ENCODE data around the gene OSBPL8. TPM values are rescaled to one million over a fixed set of nuclear protein-coding genes. Genes with fewer than 3 reads are reported as not detected.

The OSBPL8 gene
- total and polyA plus RNA-seq, 9 of the 15 experiments (the other 6 are each of a cell fraction or from before 2014, with no cell fraction given), result 17.4 to 82.7 (median 42.8) TPM

GRCh38 chr12:76450690-76451089 is 108.9 kb downstream of the OSBPL8 start (continued):
- TF ChIP-seq PKNOX1 (IDR thresholded peaks at IDR 0.05), result 0 out of 2 replicates have a peak, but pooled peaks have one; percentile 14
- no peak for TF ChIP-seq HDAC6 (IDR thresholded peaks at IDR 0.05; ENCODE audit: low read depth, low read length)
- no peak for TF ChIP-seq PYGO2 (tag; IDR thresholded peaks at IDR 0.05)
- TF ChIP-seq ZFP36 (IDR thresholded peaks at IDR 0.05; ENCODE audit: low read depth, low read length, partially characterized antibody), result no peak
- no peak for TF ChIP-seq RBM25 (IDR thresholded peaks at IDR 0.05; ENCODE audit: low read depth, low read length, severe bottlenecking)
- 0 out of 2 replicates have a peak, but pooled peaks have one; percentile 37 for TF ChIP-seq MAFG (tag; conservative IDR thresholded peaks at IDR 0.05)

GRCh38 chr12:76449993-76450392 is 109.6 kb downstream of the OSBPL8 start:
- H3K36me3 ChIP-seq (ENCODE audit: control insufficient read depth, insufficient read depth, low read length), result peaks cover 11% of the 10 kb centered on the region; the same call in 1 of the 3 replicates
- H3K4me2 ChIP-seq (ENCODE audit: insufficient read depth, low read length), result no peak overlapping the region
- no peak for DNase-seq (ENCODE audit: extremely low read depth in 1 of 4, low spot score in 3 of 4)
- ATAC-seq, result no peak
- H3K27me3 ChIP-seq (ENCODE audit: control insufficient read depth in 2 of 2, insufficient read depth in 2 of 2, low read length in 2 of 2), result no peaks in the 10 kb centered on the region
- H3K9ac ChIP-seq (ENCODE audit: insufficient read depth in 1 of 2, low read depth in 2 of 2, low read length in 2 of 2), result no peak overlapping the region
- H2AFZ ChIP-seq (ENCODE audit: low read depth, low read length), result no peak overlapping the region
- H3K27ac ChIP-seq (ENCODE audit: extremely low read depth, low read depth, low read length), result no peak overlapping the region
- WGBS (ENCODE audit: insufficient coverage, low coverage, missing lambda C conversion rate), result 97% methylated on average over 3 of the region's 3 CpGs
- H3K79me2 ChIP-seq (ENCODE audit: control insufficient read depth, insufficient read depth, low read length), result peaks cover 5% of the 10 kb centered on the region; the same call in 2 of the 3 replicates
- POLR2A ChIA-PET, result no interaction called here
- no peaks in the 10 kb centered on the region for H3K9me1 ChIP-seq (ENCODE audit: control insufficient read depth, insufficient read depth, low read length)
- FAIRE-seq, result no peak
- in situ Hi-C loops (cut with MboI), result no loop called here
- H3K9me3 ChIP-seq (replicated peaks; ENCODE audit: control insufficient read depth, insufficient read depth, low read depth, low read length), result no peaks in the 10 kb centered on the region
- CTCF ChIA-PET (ENCODE audit: low intra/inter-chr PET ratio), result no interaction called here
- H3K4me3 ChIP-seq, result no peak overlapping the region
- no peaks in the 10 kb centered on the region; a peak in 1 of 5 replicates for H3K4me1 ChIP-seq (replicated peaks in 1 of 2; ENCODE audit: control insufficient read depth in 2 of 2, insufficient read depth in 2 of 2, low read length in 2 of 2)
- TF ChIP-seq SNIP1 (IDR thresholded peaks at IDR 0.05; ENCODE audit: low read depth) (no peak), SRSF1 (IDR thresholded peaks at IDR 0.05; ENCODE audit: low read depth, low read length) (no peak)
- H4K20me1 ChIP-seq (replicated peaks; ENCODE audit: control insufficient read depth, insufficient read depth, low read length), result peaks cover 3% of the 10 kb centered on the region
- no TSS peak for BruUV-seq (replicated peaks)
- intact Hi-C loops (cut with micrococcal nuclease), result loop anchor here (10.0 kb wide), 3 partner anchors 385 to 965 kb away; partner anchors contain the start of genes GLIPR1 and PHLDA1
